HG02763 (cell line): Measurements from ENCODE around the gene TMEM183A.

Experiments used
- ATAC-seq: cut with Tn5 transposase; IDR thresholded peaks from one replicate; pipeline ENCODE4 v1.9.1; 2021; ENCODE audit warnings: mild to moderate bottlenecking, moderate library complexity; ENCODE audit not compliant: unreplicated experiment

TMEM183A gene

DNA sequence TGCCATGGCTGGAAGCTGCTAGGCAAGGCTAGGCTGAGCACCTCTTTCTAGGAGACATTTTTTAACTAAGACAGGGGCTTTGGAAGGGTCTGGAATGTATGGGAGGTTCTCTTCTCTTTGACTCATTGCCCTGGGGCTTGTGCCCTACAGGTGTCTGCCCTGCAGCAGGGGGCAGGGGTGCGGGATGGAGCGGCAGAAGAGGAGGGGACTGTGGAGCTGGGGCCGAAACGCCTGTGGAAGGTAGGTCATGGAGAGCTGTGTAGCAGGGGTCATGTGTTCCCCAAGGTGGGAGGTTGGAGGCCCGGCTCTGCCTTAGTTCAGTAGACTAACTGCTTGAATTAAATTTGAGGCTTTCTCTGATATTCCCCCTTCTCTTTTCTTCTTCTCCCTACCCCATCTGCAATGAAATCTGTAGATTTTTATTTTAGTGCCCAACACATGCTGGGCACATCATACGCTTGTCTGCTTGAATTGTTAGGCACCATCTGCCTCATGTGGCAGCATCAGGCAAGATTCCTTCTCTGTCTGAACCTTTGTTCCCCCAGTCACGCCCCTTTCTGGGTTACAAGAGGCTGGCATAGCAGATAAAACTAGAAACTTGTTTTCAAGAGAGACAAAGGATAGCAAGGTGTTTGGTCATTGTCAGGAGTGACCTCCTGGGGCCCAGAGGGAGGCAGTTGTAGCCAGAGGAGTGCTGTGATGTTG, 37.5 kb downstream of the TMEM183A start:
- no peak for ATAC-seq

DNA sequence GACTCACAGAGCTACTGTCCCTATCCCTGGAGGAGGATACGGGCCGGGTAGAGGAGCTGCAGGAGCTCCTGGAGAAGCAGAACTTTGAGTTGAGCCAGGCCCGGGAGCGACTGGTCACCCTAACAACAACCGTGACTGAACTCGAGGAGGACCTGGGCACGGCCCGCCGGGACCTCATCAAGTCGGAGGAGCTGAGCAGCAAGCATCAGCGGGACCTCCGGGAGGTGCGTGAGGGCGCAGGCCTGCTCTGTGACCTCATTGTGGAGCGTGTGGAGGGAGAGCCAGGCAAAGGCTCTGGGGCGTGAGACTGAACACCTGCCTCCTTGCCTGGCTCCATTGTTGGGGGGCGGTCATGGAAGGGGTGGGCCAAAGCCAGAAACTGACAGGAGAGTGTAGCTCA, 38.2 kb downstream of the TMEM183A start:
- ATAC-seq, result no peak

DNA sequence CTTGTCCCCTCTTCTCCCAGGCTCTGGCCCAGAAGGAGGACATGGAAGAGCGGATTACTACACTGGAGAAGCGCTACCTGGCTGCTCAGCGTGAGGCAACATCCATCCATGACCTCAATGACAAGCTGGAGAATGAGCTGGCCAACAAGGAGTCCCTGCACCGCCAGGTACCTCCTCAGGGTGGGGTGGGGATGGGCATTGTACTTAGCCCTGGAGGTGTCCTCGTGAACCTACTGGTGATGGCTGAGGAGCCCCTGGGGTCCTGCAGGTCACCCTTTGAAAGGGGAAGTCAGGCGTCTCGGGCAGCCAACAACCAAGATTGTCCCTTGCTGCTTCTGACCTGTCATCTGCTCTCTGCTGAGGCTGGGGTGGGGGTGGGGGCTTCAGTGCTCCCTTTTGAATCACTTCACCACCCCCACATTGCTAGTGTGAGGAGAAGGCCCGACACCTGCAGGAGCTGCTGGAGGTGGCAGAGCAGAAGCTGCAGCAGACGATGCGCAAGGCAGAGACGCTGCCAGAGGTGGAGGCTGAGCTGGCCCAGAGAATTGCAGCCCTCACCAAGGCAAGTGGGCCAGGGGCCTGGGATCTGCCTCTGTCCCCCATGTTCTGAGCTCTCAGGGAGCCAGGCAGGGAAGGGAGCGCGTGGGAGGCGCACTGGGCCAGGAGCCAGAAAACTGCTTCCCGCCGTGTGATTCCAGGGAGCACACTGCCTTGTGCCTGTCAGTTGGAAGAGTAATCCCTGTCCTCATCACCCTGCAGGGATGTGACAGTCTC, 38.8 kb downstream of the TMEM183A start:
- ATAC-seq, result no peak

DNA sequence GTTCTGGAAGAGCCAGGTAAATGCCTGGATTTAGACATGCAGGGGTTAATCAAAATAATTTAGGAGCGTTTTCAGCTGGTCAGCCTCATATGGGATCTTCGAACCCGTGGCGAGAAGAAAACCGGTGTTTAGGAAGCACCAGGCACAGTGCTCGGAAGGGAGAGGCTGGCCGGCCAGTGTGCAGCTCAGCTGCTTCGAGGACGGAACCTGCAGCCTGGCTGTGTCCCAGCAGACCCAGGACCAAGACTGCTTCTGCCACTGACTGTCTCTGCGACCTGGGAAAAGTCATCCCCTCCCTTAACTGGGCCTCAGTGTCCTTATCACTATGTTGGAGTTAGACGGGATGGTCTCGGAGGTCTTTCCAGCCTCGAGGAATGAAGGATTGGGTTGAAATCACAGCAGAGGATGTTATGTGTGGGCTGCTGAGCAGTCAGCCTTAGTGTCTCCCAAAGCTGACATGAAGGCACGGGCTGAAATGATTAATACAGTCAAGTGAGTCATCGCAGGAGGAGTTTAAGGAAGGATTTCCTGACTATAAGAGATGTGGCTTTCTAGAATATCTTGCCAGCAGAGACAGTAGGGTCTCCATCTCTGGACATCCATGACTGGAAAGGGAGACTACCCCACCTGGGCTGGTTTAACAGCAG, 39.9 kb downstream of the TMEM183A start:
- no peak for ATAC-seq

DNA sequence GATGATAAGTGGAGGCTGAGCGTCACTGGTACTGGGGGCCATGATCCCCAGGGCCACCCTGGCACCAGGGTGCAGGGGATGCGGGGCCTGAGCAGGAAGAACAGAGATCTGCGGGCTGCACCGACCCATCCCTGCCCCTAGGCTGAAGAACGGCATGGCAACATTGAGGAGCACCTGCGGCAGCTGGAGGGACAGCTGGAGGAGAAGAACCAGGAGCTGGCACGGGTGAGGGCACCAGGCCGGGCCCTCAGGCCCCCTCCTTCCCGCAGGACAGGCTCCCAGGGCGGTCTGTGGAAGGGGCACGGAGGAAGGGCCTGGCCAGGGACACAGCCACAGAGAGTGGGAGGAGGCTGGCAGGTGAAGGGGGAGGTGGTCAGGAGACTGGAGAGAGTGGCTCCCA, 40.9 kb downstream of the TMEM183A start:
- ATAC-seq, result no peak

DNA sequence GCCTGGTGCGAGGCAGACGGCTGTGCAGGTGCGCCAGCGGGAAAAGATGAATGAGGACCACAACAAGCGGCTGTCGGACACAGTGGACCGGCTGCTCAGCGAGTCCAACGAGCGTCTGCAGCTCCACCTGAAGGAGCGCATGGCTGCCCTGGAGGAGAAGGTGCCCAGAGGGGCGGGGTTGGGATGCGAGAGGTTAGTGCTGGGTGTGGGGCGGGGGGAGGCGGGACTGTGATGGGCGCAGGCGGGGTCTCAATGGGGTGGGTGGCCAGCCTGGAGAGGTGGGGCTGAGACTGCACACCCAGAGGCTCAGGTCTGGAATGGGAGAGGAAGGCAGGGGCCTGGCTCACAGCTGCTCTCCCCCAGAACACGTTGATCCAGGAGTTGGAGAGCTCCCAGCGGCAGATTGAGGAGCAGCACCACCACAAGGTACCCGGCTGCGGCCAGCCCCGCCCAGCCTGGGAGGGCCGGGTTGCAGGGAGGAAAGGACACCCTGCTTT, 41.4 kb downstream of the TMEM183A start:
- no peak for ATAC-seq

DNA sequence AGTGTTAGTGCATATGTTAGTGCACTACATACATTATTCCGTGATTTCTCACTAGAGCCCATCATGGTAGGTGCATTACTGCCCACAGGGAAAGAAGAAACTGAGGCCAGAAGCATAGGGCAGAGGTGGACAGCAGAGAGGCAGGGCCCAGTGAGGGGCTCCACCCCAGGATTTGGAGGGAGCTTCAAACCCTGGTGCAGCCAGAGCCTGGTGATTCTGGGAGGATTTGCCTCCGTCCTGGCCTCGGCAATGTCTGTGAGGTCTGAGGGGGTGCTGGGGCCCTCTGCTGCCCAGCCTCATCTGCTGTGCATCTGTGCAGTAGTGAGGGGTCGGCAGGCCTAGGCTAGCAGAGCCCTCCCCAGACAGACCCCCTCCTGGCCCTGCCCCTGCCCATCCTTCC, 41.9 kb downstream of the TMEM183A start:
- no peak for ATAC-seq

DNA sequence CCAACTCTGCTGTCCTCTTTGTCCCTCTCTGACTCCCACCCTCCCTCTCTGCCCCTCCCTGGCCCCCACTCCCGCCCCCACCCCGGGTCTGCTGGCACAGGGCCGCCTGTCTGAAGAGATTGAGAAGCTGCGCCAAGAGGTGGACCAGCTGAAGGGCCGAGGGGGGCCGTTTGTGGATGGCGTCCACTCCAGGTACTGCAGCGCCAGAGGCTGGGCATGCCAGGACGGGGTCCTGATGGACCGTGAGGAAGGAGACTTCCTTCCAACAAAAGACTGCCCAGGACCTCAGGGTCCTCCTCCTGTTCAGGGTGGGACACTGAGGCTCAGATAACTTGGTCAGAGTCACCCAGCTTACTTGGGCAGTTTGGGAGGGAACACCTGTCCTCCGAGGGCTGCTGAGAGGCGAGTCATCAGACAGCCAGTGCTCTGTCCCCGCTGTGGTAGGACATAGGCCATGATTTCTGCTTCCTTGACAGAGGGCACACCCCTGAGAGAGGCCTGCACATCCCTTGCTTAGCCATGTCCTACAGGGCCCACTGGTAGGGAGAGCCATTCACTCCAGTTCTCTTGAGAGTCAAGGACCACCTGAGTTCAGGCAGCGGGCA, 42.5 kb downstream of the TMEM183A start:
- no peak for ATAC-seq

DNA sequence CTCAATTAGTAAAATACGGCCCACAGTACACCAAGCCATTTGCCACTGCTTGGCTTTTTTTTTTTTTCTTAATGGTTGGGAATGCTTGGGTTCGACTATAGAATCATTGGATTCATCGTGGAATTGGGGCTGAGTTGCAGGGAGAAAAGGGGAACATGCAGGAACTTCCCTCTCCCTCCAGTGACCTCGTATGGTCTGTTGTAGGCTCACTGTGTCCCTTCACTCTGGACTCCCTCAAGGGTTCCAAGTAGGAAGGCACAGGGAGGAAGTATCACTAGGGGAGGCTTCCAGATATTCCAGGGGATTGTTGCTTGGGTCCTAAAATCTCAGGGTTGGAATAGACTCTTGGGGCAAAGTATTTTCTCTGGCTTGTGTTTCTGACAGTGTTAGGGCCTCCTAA, 43.7 kb downstream of the TMEM183A start:
- no peak for ATAC-seq

DNA sequence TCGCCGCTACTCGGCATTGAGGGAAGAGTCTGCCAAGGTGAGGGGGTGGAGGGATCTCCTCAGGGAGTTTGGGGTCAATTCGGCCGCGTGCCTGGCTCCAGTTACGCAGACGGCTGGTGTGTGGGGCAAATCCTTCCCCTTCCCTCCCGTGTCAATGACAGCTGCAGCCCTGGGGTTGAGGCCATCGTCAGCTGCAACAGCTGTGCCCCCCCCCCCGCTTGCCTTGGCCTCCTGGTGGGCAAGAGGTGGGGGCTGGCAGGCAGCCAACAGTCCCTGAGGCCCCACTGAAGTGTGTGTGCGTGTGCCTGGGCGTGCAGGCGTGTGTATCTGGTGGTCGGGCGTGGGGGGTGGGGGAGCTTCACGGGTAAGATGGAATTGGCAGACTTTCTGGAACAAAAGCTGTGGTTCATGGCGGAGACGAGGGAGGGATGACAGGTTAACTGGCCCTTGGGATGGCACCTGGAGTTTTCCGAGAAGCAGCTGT, 44.7 kb downstream of the TMEM183A start:
- ATAC-seq, result no peak

DNA sequence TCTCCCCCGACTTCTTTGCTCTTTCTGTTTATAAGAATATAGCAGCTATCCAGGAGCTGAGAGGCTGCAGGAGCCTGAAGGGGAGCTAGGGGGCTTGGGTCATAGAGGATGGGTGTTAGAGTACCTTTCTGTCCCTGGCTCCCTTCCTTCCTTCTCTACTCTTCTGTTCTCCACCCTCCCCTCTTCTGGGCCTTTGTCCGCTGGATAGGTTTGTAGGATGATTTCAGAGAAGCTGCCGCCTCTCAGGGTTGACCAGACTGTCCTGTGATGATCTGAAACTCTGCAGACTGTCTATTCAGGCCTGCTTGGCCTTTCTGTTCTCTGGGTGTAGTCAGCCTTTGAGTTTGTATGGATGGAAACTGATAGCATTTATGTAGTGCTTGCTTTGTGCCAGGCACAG, 45.4 kb downstream of the TMEM183A start:
- ATAC-seq, result no peak

DNA sequence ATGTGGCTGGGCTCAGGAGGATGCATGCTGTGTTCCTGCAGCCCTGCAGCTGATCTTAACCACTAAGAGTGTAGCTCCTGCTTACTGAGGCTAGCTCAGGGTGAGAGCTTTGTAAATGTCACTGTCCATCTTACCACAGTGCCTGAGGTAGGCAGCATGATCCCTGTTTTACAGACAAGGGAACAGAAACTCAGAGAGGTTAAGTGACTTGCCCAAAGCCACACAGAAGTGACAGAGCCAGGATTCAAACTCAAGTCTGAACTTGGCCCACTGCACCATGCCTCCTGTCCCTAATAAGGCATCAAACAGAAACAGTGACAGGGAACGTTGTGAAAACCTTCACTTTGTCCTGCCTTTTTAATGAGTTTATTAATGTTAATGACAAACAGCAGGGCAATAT, 47.0 kb downstream of the TMEM183A start:
- no peak for ATAC-seq

DNA sequence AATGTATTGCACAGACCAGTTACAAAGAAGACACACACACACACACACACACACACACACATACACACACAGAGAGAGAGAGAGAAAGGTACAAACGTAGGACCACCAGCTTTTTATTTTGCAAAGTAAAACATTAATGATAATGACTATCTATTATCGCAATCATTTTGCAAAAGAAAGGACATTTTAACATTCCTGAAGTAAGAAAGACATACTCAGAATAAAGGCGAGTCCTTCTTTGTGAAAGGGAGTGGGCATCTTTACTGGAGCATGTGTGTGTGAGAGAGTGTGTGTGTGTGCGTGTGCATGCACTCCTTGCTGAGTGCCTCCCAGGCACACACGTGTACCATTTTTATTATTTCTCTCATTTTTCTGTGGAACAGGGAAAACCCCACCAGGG, 47.5 kb downstream of the TMEM183A start:
- ATAC-seq, result no peak

DNA sequence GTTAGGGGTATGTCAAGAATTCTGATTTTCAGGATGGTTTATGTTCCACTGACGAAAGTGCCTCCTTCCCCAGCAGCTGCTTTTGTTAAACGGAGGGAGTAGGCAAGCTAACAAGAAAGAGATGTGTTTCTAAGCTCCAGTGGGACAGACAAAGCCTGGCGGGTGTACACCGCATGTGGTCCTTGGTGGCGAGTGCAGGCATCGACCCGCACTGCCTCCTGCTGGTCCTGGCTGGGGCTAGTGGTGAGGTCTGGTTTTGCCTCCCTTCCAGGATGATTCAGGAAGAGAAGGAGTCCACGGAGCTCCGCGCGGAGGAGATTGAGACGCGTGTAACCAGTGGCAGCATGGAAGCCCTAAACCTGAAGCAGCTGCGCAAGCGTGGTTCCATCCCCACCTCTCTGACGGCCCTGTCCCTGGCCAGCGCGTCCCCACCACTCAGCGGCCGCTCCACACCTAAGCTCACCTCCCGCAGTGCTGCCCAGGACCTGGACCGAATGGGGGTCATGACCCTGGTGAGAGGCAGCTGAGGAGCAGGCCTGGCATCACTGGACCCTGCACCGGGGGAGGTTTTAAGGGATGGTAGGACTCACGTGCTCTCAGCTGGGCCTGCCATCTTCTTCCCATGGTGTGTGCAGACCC, 48.1 kb downstream of the TMEM183A start:
- no peak for ATAC-seq

DNA sequence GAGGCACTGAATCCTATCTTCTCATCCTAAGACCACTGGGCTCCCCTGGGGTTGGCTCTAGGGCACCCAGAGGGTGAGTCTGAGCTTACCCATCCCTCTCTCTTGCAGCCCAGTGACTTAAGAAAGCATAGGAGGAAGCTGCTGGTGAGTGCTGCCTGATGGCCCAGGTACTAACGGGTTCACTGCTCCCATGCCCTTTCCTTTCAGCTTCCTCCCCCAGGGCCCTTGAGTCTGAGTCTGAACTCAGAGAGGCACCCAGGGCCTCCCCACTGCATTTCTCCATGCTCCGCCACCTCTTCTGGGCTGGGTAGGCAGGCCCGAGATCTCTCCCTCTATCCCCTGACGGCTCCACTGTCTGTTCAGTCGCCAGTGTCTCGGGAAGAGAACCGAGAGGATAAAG, 48.8 kb downstream of the TMEM183A start:
- no peak for ATAC-seq

DNA sequence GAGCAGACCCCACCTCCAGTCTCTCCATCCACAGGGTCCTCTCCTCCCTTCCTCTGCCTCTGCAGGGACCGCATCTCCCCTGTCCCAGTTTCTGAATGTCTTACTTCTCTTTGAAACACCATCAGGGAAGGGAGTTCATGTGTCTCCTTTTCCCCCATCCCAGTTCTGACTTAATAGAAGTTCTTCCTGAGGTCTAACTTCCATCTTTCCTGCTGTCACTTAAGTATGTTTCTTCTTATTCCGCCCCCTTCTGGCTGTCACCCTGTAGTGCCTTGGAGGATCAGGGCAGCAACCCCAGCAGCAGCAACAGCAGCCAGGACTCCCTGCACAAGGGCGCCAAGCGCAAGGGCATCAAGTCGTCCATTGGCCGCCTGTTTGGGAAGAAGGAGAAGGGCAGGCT, 49.3 kb downstream of the TMEM183A start:
- no peak for ATAC-seq

DNA sequence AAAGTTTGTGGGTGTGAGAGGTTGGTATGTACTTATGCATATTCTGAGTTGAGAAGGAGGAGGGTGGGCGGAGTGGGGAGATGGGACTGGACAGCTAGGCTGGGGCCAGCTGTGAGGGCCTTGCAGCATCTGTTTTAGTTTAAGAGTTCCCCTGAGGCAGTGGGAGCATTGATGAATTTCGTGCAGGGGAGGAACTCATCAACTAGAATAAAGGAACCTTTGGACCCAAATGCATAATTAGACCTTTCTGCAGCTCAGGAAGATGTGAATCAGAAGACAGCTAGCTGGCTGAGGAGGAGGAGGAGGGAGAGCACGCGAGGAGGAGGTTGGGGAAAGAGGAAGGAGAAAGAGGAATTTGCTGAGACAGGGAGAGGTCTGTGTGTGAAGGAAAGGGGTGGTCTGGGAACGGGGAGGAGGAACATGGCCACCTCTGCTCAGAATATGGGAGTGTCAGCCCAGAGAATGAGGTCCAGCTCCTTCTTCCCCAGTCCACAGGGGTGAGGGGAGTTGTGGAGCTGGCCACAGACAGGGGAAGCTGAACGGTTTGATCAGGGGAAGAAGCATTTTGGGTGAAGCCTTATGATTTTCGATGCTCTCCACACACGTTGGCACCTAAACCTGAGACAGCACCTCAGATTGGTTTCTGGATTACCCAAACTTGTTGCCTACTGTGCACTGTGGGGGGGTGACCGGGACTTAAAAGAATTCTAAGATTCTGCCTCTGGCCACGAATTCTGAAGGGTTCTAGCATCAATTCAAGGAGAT, 50.9 kb downstream of the TMEM183A start:
- ATAC-seq, result no peak

DNA sequence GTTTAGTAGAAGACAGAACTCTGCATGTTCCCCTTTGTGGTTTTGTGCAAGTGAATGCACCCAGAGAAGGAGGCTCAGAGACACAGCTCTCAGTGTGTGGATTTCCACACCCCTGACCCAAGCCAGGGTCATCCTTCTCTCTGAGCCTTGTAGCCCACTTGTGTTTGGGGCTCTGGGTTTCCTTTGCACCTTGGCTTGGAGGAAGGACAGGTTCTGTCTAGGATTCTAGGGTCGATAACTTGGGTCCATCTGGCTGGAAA, 51.4 kb downstream of the TMEM183A start:
- ATAC-seq, result no peak

DNA sequence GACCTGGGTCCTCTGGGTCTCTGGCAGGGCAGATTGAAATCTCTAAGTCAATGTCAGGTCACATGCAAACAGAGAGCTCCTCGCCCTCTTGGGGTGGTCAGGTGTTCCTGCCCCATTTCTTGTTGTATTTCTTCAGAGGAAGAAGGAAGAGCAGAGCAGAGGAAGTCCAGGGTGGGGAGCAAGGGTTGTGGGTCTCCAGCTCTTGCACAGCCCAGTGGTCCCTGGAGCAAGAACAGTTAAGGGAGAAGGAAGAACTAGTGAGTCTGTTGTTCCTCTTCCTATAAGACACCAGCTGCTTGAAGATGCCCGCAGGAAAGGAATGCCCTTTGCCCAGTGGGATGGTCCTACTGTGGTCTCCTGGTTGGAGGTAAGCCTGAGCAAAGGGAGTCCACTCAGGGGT, 52.3 kb downstream of the TMEM183A start:
- no peak for ATAC-seq

DNA sequence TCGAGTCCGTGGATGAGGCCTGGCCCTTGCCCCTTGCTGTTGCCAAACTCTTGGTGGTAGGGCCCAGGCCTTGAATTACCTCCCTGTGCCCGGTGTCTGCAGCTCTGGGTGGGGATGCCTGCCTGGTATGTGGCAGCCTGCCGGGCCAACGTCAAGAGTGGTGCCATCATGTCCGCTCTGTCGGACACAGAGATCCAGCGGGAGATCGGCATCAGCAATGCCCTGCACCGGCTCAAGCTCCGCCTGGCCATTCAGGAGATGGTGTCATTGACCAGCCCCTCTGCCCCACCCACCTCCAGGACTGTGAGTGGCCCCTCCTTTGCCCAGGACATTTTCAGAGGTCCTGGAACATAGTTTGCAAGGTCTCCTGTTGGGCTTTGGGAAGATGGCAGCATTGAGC, 52.9 kb downstream of the TMEM183A start:
- no peak for ATAC-seq
